Pancreas (tissue), 10 donors: ENCODE data around the gene RTCA. TPM values are rescaled to one million over a fixed set of nuclear protein-coding genes. Genes with fewer than 3 reads are reported as not detected.
A peak's percentile ranks its signal among the peaks of the same experiment; 100 is the strongest.

ENCODE experiments used
- ATAC-seq, 4 donors: fragments of 200-7000 bp; cut with Tn5 transposase; one replicate each; pipeline versions ENCODE4 v1.8.0 to v1.9.1; 2020; ENCODE audit warnings: mild to moderate bottlenecking in 4 of 4, moderate library complexity in 4 of 4
- DNase-seq, 6 donors: peaks; one replicate each; pipeline ENCODE4 v3.0.0-alpha.2; 2020
- FAIRE-seq: peaks from 2 replicates; lab custom pipeline; 2012; peaks lifted over from hg19 to GRCh38; lab: Jason Lieb, UNC
- H3K27ac ChIP-seq, 4 donors: fragments of 200-600 bp; sonication (generic); 1 replicate in 3 of 4; 2 replicates in 1 of 4; pipeline versions ENCODE4 v1.5.0 to v1.8.0; 2020
- H3K27me3 ChIP-seq, 4 donors: fragments of 200-600 bp; one replicate each; pipeline ENCODE4 v1.8.0; 2021
- H3K36me3 ChIP-seq, 3 donors: fragments of 200-600 bp; sonication (generic) in 1 of 3; one replicate each; pipeline versions ENCODE4 v1.5.0 to v1.8.0; 2020 to 2021
- H3K4me1 ChIP-seq, 3 donors: fragments of 200-600 bp; one replicate each; pipeline ENCODE4 v1.8.0; 2021
- H3K4me3 ChIP-seq, 4 donors: fragments of 200-600 bp; sonication (generic) in 2 of 4; one replicate each; pipeline versions ENCODE4 v1.5.0 to v1.8.0; 2020 to 2021
- H3K9me3 ChIP-seq, 4 donors: fragments of 200-600 bp; one replicate each; pipeline ENCODE4 v1.8.0; 2021
- WGBS, 2 donors: extraction: QIAGEN DNeasy Blood & Tissue Kit; methylation state at CpG; one replicate each; pipeline ENCODE4 v1.1.7; 2013; 5-methylcytosine and 5-hydroxymethylcytosine counted together
- intact Hi-C, 3 donors: fragments of 100-400 bp; cut with DNase I; formaldehyde crosslinking; loops; one replicate each; pipeline versions ENCODE4 v1.11.1 to v1.14.2; 2022
- polyA plus RNA-seq, 2 donors: library from polyadenylated mRNA; stranded (reverse); fragments of 200-250 nt; gene quantifications; one replicate each; pipeline ENCODE4 v1.2.3, GENCODE V29; 2013
- total RNA-seq, 6 donors: library from RNA; stranded (reverse); fragmentation: NEBNext Ultra II Directional in 4 of 6; extraction: Animal tissue kit (Norgen Biotek cat#: 25700) in 4 of 6; gene quantifications; one replicate each; pipeline versions ENCODE4 v1.2.1 to v1.2.4, GENCODE V29; 2021 to 2023
- TF ChIP-seq, protein P1 (sequence below), 4 donors: fragments of 200-600 bp; sonication (generic) in 3 of 4; IDR thresholded peaks; one replicate each; pipeline versions ENCODE4 v1.5.0 to v1.8.0; 2021; ENCODE audit warnings: antibody characterized with exemption in 4 of 4
- donor health status: healthy with polysubstance abuse.
- donor health status: DM: no; HTN: no; CAD: no; lungs with moderate emphysema.
- donor health status: DM: no; HTN: no; CAD: no.
- donor health status: control.
- donor health status: control.
- donor health status: Bipolar disorder and iron deficiency.
- donor health status: DM: yes; HTN: yes; CAD: no.
- donor health status: DM: no; HTN: no; CAD: no.
- donor health status: DM: no; HTN: no; CAD: no.
- donor health status: DM: yes; HTN: yes; CAD: no.

The RTCA gene
- total and polyA plus RNA-seq, 8 donors, result 14.7 to 21.9 (median 19.2) TPM

- FAIRE-seq (no peak), ATAC-seq (peak; percentile 29 to 94 (median 86)), DNase-seq (peak in 1 of 6 donors; percentile 10)
- Histone ChIP-seq H3K9me3 (no peaks in the 10 kb centered on the region), H3K4me3 (no peak overlapping the region), H3K27ac (no peak overlapping the region), H3K36me3 (peaks cover 4 to 53% (median 7%) of the 10 kb centered on the region in 3 donors), H3K27me3 (no peaks in the 10 kb centered on the region), H3K4me1 (peaks cover 0 to 6% (median 0%) of the 10 kb centered on the region in 3 donors)
- intact Hi-C loops, result no loop called here
- TF ChIP-seq, protein P1, sequence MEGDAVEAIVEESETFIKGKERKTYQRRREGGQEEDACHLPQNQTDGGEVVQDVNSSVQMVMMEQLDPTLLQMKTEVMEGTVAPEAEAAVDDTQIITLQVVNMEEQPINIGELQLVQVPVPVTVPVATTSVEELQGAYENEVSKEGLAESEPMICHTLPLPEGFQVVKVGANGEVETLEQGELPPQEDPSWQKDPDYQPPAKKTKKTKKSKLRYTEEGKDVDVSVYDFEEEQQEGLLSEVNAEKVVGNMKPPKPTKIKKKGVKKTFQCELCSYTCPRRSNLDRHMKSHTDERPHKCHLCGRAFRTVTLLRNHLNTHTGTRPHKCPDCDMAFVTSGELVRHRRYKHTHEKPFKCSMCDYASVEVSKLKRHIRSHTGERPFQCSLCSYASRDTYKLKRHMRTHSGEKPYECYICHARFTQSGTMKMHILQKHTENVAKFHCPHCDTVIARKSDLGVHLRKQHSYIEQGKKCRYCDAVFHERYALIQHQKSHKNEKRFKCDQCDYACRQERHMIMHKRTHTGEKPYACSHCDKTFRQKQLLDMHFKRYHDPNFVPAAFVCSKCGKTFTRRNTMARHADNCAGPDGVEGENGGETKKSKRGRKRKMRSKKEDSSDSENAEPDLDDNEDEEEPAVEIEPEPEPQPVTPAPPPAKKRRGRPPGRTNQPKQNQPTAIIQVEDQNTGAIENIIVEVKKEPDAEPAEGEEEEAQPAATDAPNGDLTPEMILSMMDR (IDR thresholded peaks at IDR 0.05), result no peak
- WGBS, 2 donors, result 26 to 44% methylated on average over 2 of the region's 2 CpGs
Observed at GRCh38 chr1:100279954-100280682, 14.1 kb downstream of the RTCA start.

DNA sequence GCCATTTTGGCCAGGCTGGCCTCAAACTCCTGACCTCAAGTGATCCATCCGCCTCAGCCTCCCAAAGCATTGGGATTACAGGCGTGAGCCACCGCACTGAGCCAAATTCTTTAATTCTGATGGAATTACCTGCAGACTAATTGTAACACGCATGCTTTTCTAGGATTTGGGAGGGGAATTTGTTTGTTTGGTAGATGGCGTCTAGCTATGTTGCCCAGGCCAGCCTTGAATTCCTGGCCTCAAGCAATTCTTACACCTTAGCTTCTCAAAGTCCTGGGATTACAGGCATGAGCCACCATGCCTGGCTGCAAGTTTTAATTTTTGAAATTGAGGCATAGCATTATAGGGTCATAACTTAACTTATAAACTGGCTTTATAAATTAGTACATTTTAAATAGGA is 18.6 kb downstream of the RTCA start:
- Histone ChIP-seq H3K27ac (no peak overlapping the region), H3K4me1 (peaks cover 0 to 5% (median 0%) of the 10 kb centered on the region in 3 donors), H3K9me3 (no peaks in the 10 kb centered on the region), H3K4me3 (no peak overlapping the region), H3K36me3 (peaks cover 0 to 43% (median 4%) of the 10 kb centered on the region in 3 donors), H3K27me3 (no peaks in the 10 kb centered on the region)
- 95 to 96% methylated on average over 5 of the region's 5 CpGs for WGBS, 2 donors
- TF ChIP-seq, protein P1 (IDR thresholded peaks at IDR 0.05), result no peak
- ATAC-seq (no peak), FAIRE-seq (no peak), DNase-seq (no peak)
- intact Hi-C loops, result no loop called here

DNA sequence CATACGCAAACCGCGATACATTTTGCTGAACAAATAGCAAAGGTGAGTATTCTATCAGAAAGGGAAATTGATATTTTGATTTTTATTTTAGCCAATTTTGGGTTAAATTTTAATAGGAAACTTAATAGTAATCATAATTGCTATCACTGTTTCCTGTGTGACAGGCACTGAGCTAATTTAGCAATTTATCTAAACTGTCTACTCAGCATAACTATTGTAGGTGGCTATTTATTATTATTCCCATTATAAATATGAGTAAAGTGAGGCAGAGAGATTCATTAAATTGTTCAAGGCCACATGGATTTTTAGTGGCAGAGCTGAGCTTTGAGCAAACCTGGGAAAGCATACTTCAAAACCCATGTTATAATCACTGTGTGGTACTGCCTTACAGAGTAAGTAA is 21.1 kb downstream of the RTCA start:
- no peaks in the 10 kb centered on the region for H3K9me3 ChIP-seq
- intact Hi-C loops, result no loop called here
- H3K27me3 ChIP-seq, result no peaks in the 10 kb centered on the region
- H3K4me1 ChIP-seq, result no peaks in the 10 kb centered on the region
- TF ChIP-seq, protein P1 (IDR thresholded peaks at IDR 0.05), result no peak
- FAIRE-seq (no peak), ATAC-seq (no peak), DNase-seq (no peak)
- 96 to 98% methylated on average over 3 of the region's 3 CpGs for WGBS, 2 donors
- H3K4me3 ChIP-seq, result no peak overlapping the region
- H3K27ac ChIP-seq, result no peak overlapping the region
- H3K36me3 ChIP-seq, result peaks cover 0 to 52% (median 3%) of the 10 kb centered on the region in 3 donors

DNA sequence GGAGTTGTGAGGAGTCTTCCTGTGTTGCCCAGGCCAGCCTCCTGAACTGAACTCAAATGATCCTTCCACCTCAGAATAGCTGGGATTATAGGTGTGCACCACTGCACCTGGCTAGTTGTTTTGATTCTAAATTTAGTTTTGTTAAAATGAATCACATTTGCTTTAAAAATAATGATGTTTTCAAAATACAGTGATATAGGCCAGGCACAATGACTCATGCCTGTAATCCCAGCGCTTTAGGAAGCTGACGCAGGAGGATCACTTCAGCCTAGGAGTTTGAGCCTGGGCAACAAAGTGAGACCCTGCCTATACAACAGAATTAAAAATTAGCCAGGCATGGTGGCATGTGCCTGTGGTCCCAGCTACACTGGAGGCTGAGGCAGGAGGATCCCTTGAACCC is 24.3 kb downstream of the RTCA start:
- H3K9me3 ChIP-seq, result no peaks in the 10 kb centered on the region
- H3K36me3 ChIP-seq, result peaks cover 0 to 35% (median 5%) of the 10 kb centered on the region in 3 donors
- 96 to 97% methylated on average over 2 of the region's 2 CpGs for WGBS, 2 donors
- H3K4me1 ChIP-seq, result no peaks in the 10 kb centered on the region
- no peaks in the 10 kb centered on the region for H3K27me3 ChIP-seq
- FAIRE-seq, result no peak
- TF ChIP-seq, protein P1 (IDR thresholded peaks at IDR 0.05), result no peak
- H3K27ac ChIP-seq, result no peak overlapping the region
- no peak overlapping the region for H3K4me3 ChIP-seq
- ATAC-seq, result no peak
- no peak for DNase-seq
- intact Hi-C loops, result no loop called here

- WGBS, 2 donors, result 41 to 53% methylated on average over 1 of the region's 1 CpG
- no peak for DNase-seq
- TF ChIP-seq, protein P1 (IDR thresholded peaks at IDR 0.05), result no peak
- H3K4me3 ChIP-seq, result no peak overlapping the region
- no peaks in the 10 kb centered on the region for H3K4me1 ChIP-seq
- H3K27me3 ChIP-seq, result no peaks in the 10 kb centered on the region
- FAIRE-seq, result no peak
- H3K36me3 ChIP-seq, result peaks cover 0 to 19% (median 5%) of the 10 kb centered on the region in 3 donors
- no peak for ATAC-seq
- no peak overlapping the region for H3K27ac ChIP-seq
- intact Hi-C loops, result no loop called here
- no peaks in the 10 kb centered on the region for H3K9me3 ChIP-seq
Observed at GRCh38 chr1:100292711-100293110, 26.7 kb downstream of the RTCA start.
